Uterus (tissue), 2 donors: ENCODE results near the gene ERC2.
A peak's percentile ranks its signal among the peaks of the same experiment; 100 is the strongest.

Source experiments
- CTCF ChIP-seq, 4 experiments: fragments of 200-600 bp in 2 of 4; fragments of 450-650 bp in 2 of 4; sonication (generic) in 2 of 4; IDR thresholded peaks; one replicate each; pipeline ENCODE4 v1.5.1; 2016 to 2019; ENCODE audit warnings: antibody characterized with exemption in 4 of 4, mild to moderate bottlenecking in 2 of 4, moderate library complexity in 1 of 4
- POLR2A ChIP-seq, 2 donors: fragments of 450-650 bp; IDR thresholded peaks; one replicate each; pipeline ENCODE4 v1.6.1; 2016; ENCODE audit warnings: antibody characterized with exemption in 2 of 2, mild to moderate bottlenecking in 1 of 2, moderate library complexity in 1 of 2

GRCh38 chr3:55484801-55485791, 983.2 kb downstream of the ERC2 start:
- peak in 1 of 2 donors; percentile 23 for TF ChIP-seq POLR2A (IDR thresholded peaks at IDR 0.05)
- TF ChIP-seq CTCF (IDR thresholded peaks at IDR 0.05): peak; percentile 59 to 96 (median 80)
